HG03159 (cell line): ENCODE data around the gene ACOT4.
"Not testable (repeated sequence)": the region's sequence is repeated elsewhere in the genome, so short reads cannot be mapped to it uniquely, and the experiment has no call there.

ENCODE experiments used
- ATAC-seq: cut with Tn5 transposase; IDR thresholded peaks from one replicate; pipeline ENCODE4 v1.9.1; 2021; ENCODE audit warnings: mild to moderate bottlenecking, moderate library complexity; ENCODE audit not compliant: unreplicated experiment

The ACOT4 gene

DNA sequence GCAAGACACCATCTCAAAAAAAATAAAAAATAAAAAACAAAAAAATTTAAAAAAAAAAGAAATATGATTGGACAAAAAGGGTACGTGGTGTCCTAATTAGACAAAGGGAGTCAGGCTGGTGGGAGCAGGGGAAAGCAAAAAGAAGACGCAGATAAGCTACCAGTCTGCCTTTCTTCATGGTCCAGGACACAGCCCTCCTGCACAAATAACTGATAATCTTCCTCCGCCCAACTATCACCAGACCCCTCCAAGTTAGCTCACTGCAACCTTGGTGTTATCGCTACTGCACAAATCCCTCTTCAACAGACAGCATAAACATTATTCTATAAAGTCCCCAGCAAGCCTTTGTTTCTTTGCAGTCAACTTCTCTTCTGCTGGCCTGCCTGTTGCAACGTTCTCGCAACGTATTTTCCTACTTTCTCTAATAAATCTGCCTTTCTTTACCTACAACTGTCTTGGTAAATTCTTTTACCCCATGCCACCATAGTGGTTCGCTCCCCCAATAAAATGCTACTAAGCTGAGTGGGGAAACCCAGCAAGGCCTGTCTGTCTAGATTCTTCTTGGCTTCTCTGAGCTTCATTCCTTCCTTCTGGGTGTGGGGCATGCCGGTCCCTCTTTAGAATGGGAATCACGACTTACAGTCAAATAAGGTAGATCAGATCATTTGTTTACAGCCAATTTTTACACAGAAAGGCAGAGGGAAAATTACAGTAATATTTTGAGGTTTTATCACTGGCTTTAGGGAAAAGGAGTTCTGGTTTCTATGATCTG, 38.5 kb downstream of the ACOT4 start:
- ATAC-seq = no peak

DNA sequence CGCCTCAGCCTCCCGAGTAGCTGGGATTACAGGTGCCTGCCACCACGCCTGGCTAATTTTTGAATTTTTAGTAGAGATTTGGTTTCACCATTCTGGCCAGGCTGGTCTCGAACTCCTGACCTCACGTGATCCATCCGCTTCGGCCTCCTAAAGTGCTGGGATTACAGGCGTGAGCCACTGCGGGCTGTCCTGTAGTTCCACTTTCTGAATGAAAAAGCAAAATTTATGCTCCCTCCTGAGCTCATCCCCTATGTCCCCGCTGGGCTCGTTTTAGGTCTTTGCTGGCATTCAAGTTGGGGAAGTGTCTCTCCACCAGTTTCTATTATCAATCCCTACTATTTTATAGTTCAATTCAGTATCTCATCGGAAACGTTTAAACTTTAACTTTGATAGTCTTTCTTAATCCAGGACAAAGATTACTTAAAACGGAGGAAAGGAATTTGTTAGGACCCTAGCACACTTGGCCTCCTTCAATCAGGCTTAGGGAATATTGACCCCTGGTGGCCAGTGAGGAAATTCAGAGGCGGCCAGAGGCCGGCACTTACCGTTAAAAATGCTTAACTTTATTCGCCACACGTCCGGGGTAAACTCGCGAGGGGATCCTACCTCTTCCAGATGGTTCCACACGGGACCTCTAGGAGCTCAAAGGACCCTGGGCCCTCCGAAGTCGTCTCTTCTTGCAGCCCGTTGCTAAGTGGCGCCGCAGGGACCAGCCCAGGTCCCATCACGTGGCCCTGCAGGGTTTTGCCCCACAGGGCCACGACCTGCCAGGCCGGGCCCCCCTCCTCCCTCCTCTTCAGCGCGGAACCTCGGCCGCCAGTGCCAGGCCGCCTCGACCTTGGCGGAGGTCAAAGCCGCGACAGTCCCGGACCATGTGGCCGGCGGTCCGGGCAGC, 41.7 kb downstream of the ACOT4 start:
- ATAC-seq = peak; percentile 52

- no peak for ATAC-seq
Observed at GRCh38 chr14:73634011-73634833, 42.5 kb downstream of the ACOT4 start.

GRCh38 chr14:73636355-73636754, 44.7 kb downstream of the ACOT4 start:
- not testable (repeated sequence) for ATAC-seq

DNA sequence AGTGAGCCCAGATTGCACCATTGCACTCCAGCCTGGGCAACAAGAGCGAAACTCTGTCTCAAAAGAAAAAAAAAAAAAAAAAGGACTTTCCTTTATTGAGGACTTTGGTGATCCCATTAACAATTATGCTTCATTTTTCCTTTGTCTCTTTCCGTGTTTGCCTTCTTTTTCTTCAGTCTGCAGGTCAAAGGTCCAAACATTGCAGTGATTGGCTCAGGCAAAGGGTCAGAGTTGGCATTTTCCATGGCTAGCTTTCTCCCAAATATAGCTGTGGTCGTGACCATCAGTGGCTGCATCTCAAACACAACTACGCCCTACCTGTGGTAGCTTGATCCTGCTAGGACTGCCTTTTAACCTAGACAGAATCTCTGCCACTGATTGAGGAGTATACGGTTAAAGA, 46.2 kb downstream of the ACOT4 start:
- no peak for ATAC-seq

DNA sequence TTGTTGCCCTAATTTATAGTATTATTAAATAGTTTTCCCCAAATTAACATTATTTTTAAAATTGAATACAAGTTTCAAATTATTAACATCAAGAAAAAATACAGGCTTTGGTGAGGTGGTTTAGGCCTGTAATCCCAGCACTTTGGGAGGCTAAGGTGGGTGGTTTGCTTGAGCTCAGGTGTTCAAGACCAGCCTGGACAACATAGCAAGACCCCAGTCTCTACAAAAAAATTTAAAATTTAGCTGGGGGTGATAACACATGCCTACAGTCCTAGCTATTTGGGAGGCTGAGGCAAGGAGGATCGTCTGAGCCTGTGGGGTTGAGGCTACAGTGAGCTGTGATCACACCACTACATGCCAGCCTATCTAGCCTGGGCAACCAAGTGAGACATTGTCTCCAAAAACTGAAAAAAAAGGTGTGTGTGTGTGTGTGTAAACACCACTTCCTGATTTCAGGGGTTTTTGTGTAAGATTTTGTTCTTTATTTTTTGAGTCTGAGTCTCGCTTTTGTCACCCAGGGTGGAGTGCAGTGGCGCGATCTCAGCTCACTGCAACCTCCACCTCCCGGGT, 49.2 kb downstream of the ACOT4 start:
- ATAC-seq = no peak

GRCh38 chr14:73644531-73645247, 53.0 kb downstream of the ACOT4 start, which contains the start of gene DNAL1:
DNAL1 (plus strand) TSS chr14:73644986; CDS start chr14:73645040, 54 bp downstream.
- peak; percentile 97 for ATAC-seq

DNA sequence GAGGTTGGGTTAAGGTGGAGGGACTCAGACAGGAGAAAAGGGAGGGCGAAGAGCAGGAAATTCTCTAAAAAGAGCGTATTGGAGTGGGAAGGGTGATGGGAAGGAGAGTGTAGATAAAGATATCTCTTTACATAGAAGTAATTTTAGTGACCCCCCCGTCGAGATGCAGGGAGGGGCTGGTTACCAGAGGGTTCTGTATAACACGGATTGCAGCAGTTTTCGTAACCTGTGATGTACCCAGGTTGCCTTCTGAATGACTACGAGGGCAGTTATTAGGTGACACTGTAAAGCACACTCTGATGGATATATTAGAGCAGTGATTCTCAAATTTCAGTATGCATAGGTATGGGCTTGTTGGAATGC, 53.6 kb downstream of the ACOT4 start:
- no peak for ATAC-seq
